Cardiac fibroblast (primary cell): ENCODE data around the gene WDR62.

Source experiments
- DNase-seq, 2 donors: peaks; one replicate each; pipeline versions ENCODE4 v3.0.0 to v3.0.0-alpha.2; 2010; ENCODE audit warnings: low read depth in 2 of 2
- H3K4me3 ChIP-seq, 2 donors: replicated peaks in 1 of 2; 1 replicate in 1 of 2; 2 replicates in 1 of 2; pipeline ENCODE4 v1.5.1; 2011; ENCODE audit warnings: low read depth in 2 of 2, low read length in 2 of 2, mild to moderate bottlenecking in 2 of 2, moderate library complexity in 1 of 2
- CTCF ChIP-seq: IDR thresholded peaks from one replicate; pipeline ENCODE4 v1.5.1; 2011; ENCODE audit warnings: low read depth, mild to moderate bottlenecking, low read length, inconsistent platforms

Gene WDR62

GRCh38 chr19:36141039-36141927 lies 86.6 kb downstream of the WDR62 start:
- DNase-seq = peak; percentile 85 to 87
- no peak for TF ChIP-seq CTCF

GRCh38 chr19:36142046-36142445 lies 87.3 kb downstream of the WDR62 start:
- DNase-seq = no peak
- TF ChIP-seq CTCF = no peak
- no peak overlapping the region for H3K4me3 ChIP-seq

More at GRCh38 chr19:36141039-36141927, 86.6 kb downstream of the WDR62 start:
- peak overlapping the region; percentile 90 to 94 for H3K4me3 ChIP-seq

GRCh38 chr19:36142496-36142895 lies 87.8 kb downstream of the WDR62 start:
- TF ChIP-seq CTCF = no peak
- no peak overlapping the region for H3K4me3 ChIP-seq
- DNase-seq = no peak

- no peak for TF ChIP-seq CTCF
Measured at GRCh38 chr19:36144624-36145023, 89.9 kb downstream of the WDR62 start.

GRCh38 chr19:36149673-36150406 lies 95.1 kb downstream of the WDR62 start:
- no peak overlapping the region for H3K4me3 ChIP-seq
- DNase-seq = no peak
- no peak for TF ChIP-seq CTCF

More at GRCh38 chr19:36144624-36145023, 89.9 kb downstream of the WDR62 start:
- no peak for DNase-seq
- H3K4me3 ChIP-seq = no peak overlapping the region

GRCh38 chr19:36150586-36150985 lies 95.9 kb downstream of the WDR62 start:
- TF ChIP-seq CTCF = no peak
- no peak for DNase-seq
- H3K4me3 ChIP-seq = no peak overlapping the region
